ENCODE measurements around the gene OR1M1. TPM values are rescaled to one million over a fixed set of nuclear protein-coding genes. Genes with fewer than 3 reads are reported as not detected.
"Not testable (repeated sequence)": the region's sequence is repeated elsewhere in the genome, so short reads cannot be mapped to it uniquely, and the experiment has no call there.

The OR1M1 gene
- total and polyA plus RNA-seq, 10 donors: not detected

DNA sequence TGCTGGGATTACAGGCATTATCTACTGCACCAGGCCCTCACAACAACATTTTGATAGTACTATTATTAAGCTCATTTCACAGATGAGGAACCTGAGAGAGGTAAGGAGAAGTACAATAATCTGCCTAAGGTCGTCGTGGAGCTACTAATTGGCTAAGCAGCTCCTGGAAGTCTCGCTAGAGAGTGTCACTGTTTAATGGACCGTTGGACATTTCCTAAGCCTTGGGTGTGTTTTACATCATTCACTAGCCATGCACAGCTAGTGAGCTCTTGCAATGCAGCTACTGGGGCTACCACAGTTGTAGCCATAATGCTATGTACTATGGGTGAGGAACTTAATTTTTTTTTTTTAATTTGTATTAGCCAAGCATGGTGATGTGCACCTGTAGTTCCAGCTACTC is 34.0 kb upstream of the OR1M1 start:
- Histone ChIP-seq H3K4me3 (no peak overlapping the region), H3K27ac (no peak overlapping the region), H3K9me3 (peaks cover 0 to 7% (median 0%) of the 10 kb centered on the region in 8 donors), H3K27me3 (replicated peaks in 1 of 7) (peaks cover 0 to 12% (median 0%) of the 10 kb centered on the region in 7 donors), H3K36me3 (no peaks in the 10 kb centered on the region), H3K4me1 (no peaks in the 10 kb centered on the region)
- WGBS, 5 donors: 82 to 93% (median 86%) methylated on average over 4 of the region's 4 CpGs
- TF ChIP-seq POLR2A (IDR thresholded peaks at IDR 0.05) (no peak), CTCF (IDR thresholded peaks at IDR 0.05 in 8 of 11, conservative IDR thresholded peaks at IDR 0.05 in 3 of 11) (no peak), POLR2AphosphoS5 (IDR thresholded peaks at IDR 0.05) (no peak)
- intact Hi-C loops (cut with DNase I; ENCODE audit: low total_unique reads): no loop called here
- DNase-seq: no peak

DNA sequence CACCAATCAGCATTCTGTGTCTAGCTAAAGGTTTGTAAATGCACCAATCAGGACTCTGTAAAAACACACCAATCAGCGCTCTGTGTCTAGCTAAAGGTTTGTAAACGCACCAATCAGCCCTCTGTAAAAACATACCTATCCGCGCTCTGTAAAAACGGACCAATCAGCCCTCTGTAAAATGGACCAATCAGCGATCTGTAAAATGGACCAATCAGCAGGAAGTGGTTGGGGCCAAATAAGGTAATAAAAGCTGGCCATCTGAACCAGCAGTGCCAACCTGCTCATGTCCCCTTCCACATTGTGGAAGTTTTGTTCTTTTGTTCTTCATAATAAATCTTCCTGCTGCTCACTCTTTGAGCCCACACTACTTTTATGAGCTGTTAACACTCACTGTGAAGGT is 33.2 kb upstream of the OR1M1 start:
- H3K9me3 ChIP-seq; intact Hi-C loops (cut with DNase I; ENCODE audit: low total_unique reads): not testable (repeated sequence)
- WGBS, 5 donors: 92 to 96% (median 95%) methylated on average over 6 of the region's 6 CpGs

DNA sequence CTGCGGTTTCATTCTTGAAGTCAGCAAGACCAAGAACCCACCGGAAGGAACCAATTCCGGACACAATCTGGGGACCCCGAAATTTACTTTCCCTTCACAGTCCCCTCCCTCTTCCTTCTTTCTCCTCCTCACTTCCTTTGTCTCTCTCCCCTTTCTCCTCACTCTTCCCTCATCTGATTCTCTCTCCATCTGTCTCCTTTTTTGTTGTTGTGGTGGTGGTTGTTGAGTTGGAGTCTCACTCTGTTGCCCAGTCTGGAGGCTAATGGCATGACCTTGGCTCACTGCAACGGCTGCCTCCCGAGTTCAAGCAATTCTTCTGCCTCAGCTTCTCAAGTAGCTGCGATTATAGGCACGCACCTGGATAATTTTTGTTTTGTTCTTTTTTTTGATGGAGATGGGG is 32.7 kb upstream of the OR1M1 start:
- H3K4me1 ChIP-seq: no peaks in the 10 kb centered on the region
- H3K36me3 ChIP-seq: no peaks in the 10 kb centered on the region
- intact Hi-C loops (cut with DNase I; ENCODE audit: low total_unique reads): no loop called here
- TF ChIP-seq POLR2AphosphoS5 (IDR thresholded peaks at IDR 0.05) (no peak), CTCF (IDR thresholded peaks at IDR 0.05 in 8 of 11, conservative IDR thresholded peaks at IDR 0.05 in 3 of 11) (no peak), POLR2A (IDR thresholded peaks at IDR 0.05) (no peak)
- peaks cover 0 to 7% (median 0%) of the 10 kb centered on the region in 8 donors for H3K9me3 ChIP-seq
- WGBS, 5 donors: 80 to 93% (median 84%) methylated on average over 8 of the region's 8 CpGs
- H3K27ac ChIP-seq: no peak overlapping the region
- H3K27me3 ChIP-seq (replicated peaks in 1 of 7): peaks cover 0 to 17% (median 0%) of the 10 kb centered on the region in 7 donors
- no peak overlapping the region for H3K4me3 ChIP-seq
- DNase-seq: no peak

More for the DNA sequence above, 33.2 kb upstream of the OR1M1 start:
- H3K27me3 ChIP-seq (replicated peaks in 1 of 7): peaks cover 0 to 12% (median 0%) of the 10 kb centered on the region in 7 donors
- H3K4me3 ChIP-seq, H3K27ac ChIP-seq, H3K36me3 ChIP-seq, DNase-seq, H3K4me1 ChIP-seq: not testable (repeated sequence)

GRCh38 chr19:9054765-9055164 is 32.1 kb upstream of the OR1M1 start:
- H3K9me3 ChIP-seq: peaks cover 0 to 7% (median 0%) of the 10 kb centered on the region in 8 donors
- H3K36me3 ChIP-seq: no peaks in the 10 kb centered on the region
- intact Hi-C loops (cut with DNase I; ENCODE audit: low total_unique reads): no loop called here
- no peak overlapping the region for H3K4me3 ChIP-seq
- H3K4me1 ChIP-seq: no peaks in the 10 kb centered on the region
- no peak for DNase-seq
- peaks cover 0 to 19% (median 0%) of the 10 kb centered on the region in 7 donors for H3K27me3 ChIP-seq (replicated peaks in 1 of 7)
- H3K27ac ChIP-seq: no peak overlapping the region
- WGBS, 5 donors: 39 to 46% (median 44%) methylated on average over 8 of the region's 8 CpGs
- no peak for TF ChIP-seq POLR2A (IDR thresholded peaks at IDR 0.05)
- no peak for TF ChIP-seq CTCF (IDR thresholded peaks at IDR 0.05 in 8 of 11, conservative IDR thresholded peaks at IDR 0.05 in 3 of 11)
- no peak for TF ChIP-seq POLR2AphosphoS5 (IDR thresholded peaks at IDR 0.05)

- H3K36me3 ChIP-seq; H3K27ac ChIP-seq; intact Hi-C loops (cut with DNase I; ENCODE audit: low total_unique reads); DNase-seq; H3K4me3 ChIP-seq; H3K4me1 ChIP-seq; H3K9me3 ChIP-seq: not testable (repeated sequence)
- H3K27me3 ChIP-seq (replicated peaks in 1 of 7): peaks cover 0 to 19% (median 0%) of the 10 kb centered on the region in 7 donors
- 88 to 96% (median 95%) methylated on average over 9 of the region's 9 CpGs for whole genome bisulfite sequencing, 5 donors
Measured at GRCh38 chr19:9056131-9056530, 30.7 kb upstream of the OR1M1 start.

Data from spleen (tissue), 11 donors.